Measurements from ENCODE around the gene PDYN. TPM values are rescaled to one million over a fixed set of nuclear protein-coding genes. Genes with fewer than 3 reads are reported as not detected.

PDYN gene
- total RNA-seq, 6 experiments from 2014 or later, result not detected

DNA sequence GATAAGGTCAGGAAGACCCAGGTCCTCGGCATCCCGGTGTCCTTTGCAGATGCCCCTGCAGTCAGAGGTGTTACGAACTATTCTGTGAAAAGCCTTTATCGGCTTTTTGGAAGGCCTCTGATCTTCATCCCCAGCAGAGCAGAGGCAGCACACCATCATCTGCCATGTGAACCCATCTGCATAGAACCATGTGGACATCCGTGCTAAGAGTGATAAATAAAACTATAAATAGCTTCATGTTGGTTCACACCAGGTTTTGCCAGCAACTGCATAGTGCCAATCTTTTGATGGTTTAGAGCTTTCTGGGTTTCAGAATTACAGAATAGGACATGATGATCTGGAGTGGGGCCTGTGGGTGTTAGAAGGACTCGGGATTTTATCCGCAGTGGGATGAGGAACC, 65.1 kb downstream of the PDYN start:
- TF ChIP-seq CTCF (IDR thresholded peaks at IDR 0.05), result no peak
- Mint-ChIP-seq H3K4me1 (ENCODE audit: low read depth) (peaks cover 19% of the 10 kb centered on the region), H3K27ac (no peak overlapping the region), H3K36me3 (ENCODE audit: low read depth) (no peaks in the 10 kb centered on the region), H3K9me3 (no peaks in the 10 kb centered on the region), H3K4me3 (no peak overlapping the region), H3K27me3 (ENCODE audit: insufficient read depth) (no peaks in the 10 kb centered on the region)
- no peak for DNase-seq

Other genes starting within 250 kb of the PDYN start
- gene SIRPA, start 98.7 kb downstream of the PDYN start, total RNA-seq (2021; fragmentation: NEBNext Ultra II Directional; extraction: Animal tissue kit (Norgen Biotek cat#: 25700)), result 10 to 100 TPM; 44.0 to 66.2 (median 47.5) TPM
- gene STK35, start 107.8 kb upstream of the PDYN start, total RNA-seq (2021; fragmentation: NEBNext Ultra II Directional; extraction: Animal tissue kit (Norgen Biotek cat#: 25700)), result 10 to 100 TPM; 14.0 to 16.7 (median 15.1) TPM

Measured in HFFc6 (cell line).